Erythroblast (primary cell): Measurements from ENCODE around the gene DRC3.

Experiments used
- GATA1 ChIP-seq: IDR thresholded peaks from 2 replicates; pipeline ENCODE4 v1.6.1; 2011; ENCODE audit warnings: low read depth, mild to moderate bottlenecking, control low read depth, low read length, moderate library complexity
- POLR2A ChIP-seq: IDR thresholded peaks from 2 replicates; pipeline ENCODE4 v1.6.1; 2011; ENCODE audit warnings: mild to moderate bottlenecking, low read length

DNA sequence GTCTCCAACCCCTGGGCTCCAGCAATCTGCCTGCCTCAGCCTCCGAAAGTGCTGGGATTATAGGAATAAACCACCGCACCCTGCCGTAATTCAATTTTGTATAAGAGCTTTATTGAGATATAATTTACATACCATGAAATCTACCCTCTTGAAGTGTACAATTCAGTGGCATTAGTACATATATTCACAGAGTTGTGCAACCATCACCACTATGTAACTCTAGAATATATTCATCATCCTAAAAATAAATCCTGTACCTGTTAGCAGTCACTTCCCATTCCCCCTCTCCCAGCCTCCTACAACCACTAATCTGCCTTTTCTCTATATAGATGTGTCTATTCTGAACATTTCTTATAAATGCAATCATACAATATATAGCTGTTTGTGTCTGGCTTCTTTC, 26.6 kb upstream of the DRC3 start:
- TF ChIP-seq POLR2A (no peak), GATA1 (no peak)
